ENCODE measurements around the gene NCKAP5.

DNA sequence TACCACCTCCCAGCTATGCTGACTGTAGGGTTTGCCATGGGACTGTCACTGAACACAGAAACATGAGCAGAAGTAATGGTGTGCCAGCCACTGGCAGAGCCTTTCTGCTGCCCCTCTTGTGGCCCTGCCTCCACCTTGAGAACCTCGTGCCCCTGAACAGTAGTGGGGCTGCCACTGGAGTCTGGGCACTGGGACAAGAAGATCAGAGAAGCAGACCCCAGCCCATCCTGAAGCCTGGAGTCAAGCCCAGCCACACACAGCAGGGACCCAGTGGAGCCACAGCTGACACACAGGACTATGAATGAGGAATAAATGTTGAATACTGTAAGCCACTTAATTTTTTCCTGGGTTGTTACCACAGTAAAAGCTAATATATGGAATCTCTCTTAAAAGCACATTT is 159.6 kb downstream of the NCKAP5 start:
- TF ChIP-seq CTCF (IDR thresholded peaks at IDR 0.05): no peak
- no peak for TF ChIP-seq POLR2A (IDR thresholded peaks at IDR 0.05)
